ENCODE data around the gene P3H2. TPM values are rescaled to one million over a fixed set of nuclear protein-coding genes. Genes with fewer than 3 reads are reported as not detected.

P3H2 gene
- total and polyA plus RNA-seq, 2 experiments from 2014 or later, result 56.7 to 56.8 TPM

DNA sequence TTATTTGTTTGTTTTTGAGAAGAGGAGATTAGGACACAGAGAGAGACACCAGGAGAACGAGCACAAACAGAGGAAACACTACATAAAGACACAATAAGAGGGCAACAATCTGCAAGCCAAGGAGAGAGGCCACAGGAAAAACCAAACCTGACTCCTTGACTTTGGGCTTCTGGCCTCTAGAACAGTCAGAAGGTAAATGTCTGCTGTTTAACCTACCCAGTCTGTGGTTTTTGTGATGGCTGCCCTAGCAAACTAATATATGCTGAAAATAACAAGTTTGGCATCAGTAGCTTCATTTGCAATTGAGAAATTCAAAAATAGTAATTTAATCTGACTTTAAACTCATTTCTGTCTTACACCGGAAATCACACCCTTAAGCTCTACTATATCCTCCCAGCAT is 110.2 kb downstream of the P3H2 start:
- TF ChIP-seq, protein P1, sequence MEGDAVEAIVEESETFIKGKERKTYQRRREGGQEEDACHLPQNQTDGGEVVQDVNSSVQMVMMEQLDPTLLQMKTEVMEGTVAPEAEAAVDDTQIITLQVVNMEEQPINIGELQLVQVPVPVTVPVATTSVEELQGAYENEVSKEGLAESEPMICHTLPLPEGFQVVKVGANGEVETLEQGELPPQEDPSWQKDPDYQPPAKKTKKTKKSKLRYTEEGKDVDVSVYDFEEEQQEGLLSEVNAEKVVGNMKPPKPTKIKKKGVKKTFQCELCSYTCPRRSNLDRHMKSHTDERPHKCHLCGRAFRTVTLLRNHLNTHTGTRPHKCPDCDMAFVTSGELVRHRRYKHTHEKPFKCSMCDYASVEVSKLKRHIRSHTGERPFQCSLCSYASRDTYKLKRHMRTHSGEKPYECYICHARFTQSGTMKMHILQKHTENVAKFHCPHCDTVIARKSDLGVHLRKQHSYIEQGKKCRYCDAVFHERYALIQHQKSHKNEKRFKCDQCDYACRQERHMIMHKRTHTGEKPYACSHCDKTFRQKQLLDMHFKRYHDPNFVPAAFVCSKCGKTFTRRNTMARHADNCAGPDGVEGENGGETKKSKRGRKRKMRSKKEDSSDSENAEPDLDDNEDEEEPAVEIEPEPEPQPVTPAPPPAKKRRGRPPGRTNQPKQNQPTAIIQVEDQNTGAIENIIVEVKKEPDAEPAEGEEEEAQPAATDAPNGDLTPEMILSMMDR (IDR thresholded peaks at IDR 0.05; ENCODE audit: low read depth, low read length), result no peak
- Histone ChIP-seq H3K9me3 (ENCODE audit: low read depth) (no peaks in the 10 kb centered on the region), H3K27ac (no peak overlapping the region), H3K4me3 (no peak overlapping the region), H3K27me3 (no peaks in the 10 kb centered on the region), H3K36me3 (no peaks in the 10 kb centered on the region), H3K4me1 (ENCODE audit: low read depth) (peaks cover 83% of the 10 kb centered on the region)
- DNase-seq (ENCODE audit: low read depth in 1 of 2, low spot score in 1 of 2), result no peak

GRCh38 chr3:190009614-190010013 is 111.1 kb downstream of the P3H2 start:
- DNase-seq (ENCODE audit: low read depth in 1 of 2, low spot score in 1 of 2), result no peak
- TF ChIP-seq, protein P1 (IDR thresholded peaks at IDR 0.05; ENCODE audit: low read depth, low read length), result no peak
- peaks cover 81% of the 10 kb centered on the region for H3K4me1 ChIP-seq (ENCODE audit: low read depth)
- no peaks in the 10 kb centered on the region for H3K27me3 ChIP-seq
- no peaks in the 10 kb centered on the region for H3K36me3 ChIP-seq
- H3K27ac ChIP-seq, result peak overlapping the region; percentile 91
- no peaks in the 10 kb centered on the region for H3K9me3 ChIP-seq (ENCODE audit: low read depth)
- H3K4me3 ChIP-seq, result no peak overlapping the region

GRCh38 chr3:190008432-190008831 is 112.3 kb downstream of the P3H2 start:
- DNase-seq (ENCODE audit: low read depth in 1 of 2, low spot score in 1 of 2), result peak in 1 of 2 donors; percentile 56
- Histone ChIP-seq H3K36me3 (no peaks in the 10 kb centered on the region), H3K27ac (peak overlapping the region; percentile 91), H3K4me3 (peak overlapping the region; percentile 0), H3K27me3 (no peaks in the 10 kb centered on the region), H3K9me3 (ENCODE audit: low read depth) (no peaks in the 10 kb centered on the region), H3K4me1 (ENCODE audit: low read depth) (peaks cover 76% of the 10 kb centered on the region)
- TF ChIP-seq, protein P1 (IDR thresholded peaks at IDR 0.05; ENCODE audit: low read depth, low read length), result no peak

- no peaks in the 10 kb centered on the region for H3K9me3 ChIP-seq (ENCODE audit: low read depth)
- H3K27me3 ChIP-seq, result no peaks in the 10 kb centered on the region
- DNase-seq (ENCODE audit: low read depth in 1 of 2, low spot score in 1 of 2), result no peak
- peak overlapping the region; percentile 74 for H3K27ac ChIP-seq
- H3K4me1 ChIP-seq (ENCODE audit: low read depth), result peaks cover 70% of the 10 kb centered on the region
- H3K36me3 ChIP-seq, result no peaks in the 10 kb centered on the region
- TF ChIP-seq, protein P1 (IDR thresholded peaks at IDR 0.05; ENCODE audit: low read depth, low read length), result no peak
- no peak overlapping the region for H3K4me3 ChIP-seq
Observed at GRCh38 chr3:190005343-190006113, 115.2 kb downstream of the P3H2 start.

GRCh38 chr3:190004656-190005055 is 116.0 kb downstream of the P3H2 start:
- no peak for DNase-seq (ENCODE audit: low read depth in 1 of 2, low spot score in 1 of 2)
- no peaks in the 10 kb centered on the region for H3K36me3 ChIP-seq

More at GRCh38 chr3:190004656-190005055, 116.0 kb downstream of the P3H2 start:
- H3K9me3 ChIP-seq (ENCODE audit: low read depth), result no peaks in the 10 kb centered on the region
- TF ChIP-seq, protein P1 (IDR thresholded peaks at IDR 0.05; ENCODE audit: low read depth, low read length), result no peak
- H3K27me3 ChIP-seq, result no peaks in the 10 kb centered on the region
- no peak overlapping the region for H3K4me3 ChIP-seq
- peak overlapping the region; percentile 74 for H3K27ac ChIP-seq
- H3K4me1 ChIP-seq (ENCODE audit: low read depth), result peaks cover 72% of the 10 kb centered on the region

Data from cardiac muscle cell (in vitro differentiated cells and primary cell).